Measurements from ENCODE around the gene ZNF385D. TPM values are rescaled to one million over a fixed set of nuclear protein-coding genes. Genes with fewer than 3 reads are reported as not detected.

The ZNF385D gene
- total RNA-seq, 1 experiment from 2014 or later, result not detected

DNA sequence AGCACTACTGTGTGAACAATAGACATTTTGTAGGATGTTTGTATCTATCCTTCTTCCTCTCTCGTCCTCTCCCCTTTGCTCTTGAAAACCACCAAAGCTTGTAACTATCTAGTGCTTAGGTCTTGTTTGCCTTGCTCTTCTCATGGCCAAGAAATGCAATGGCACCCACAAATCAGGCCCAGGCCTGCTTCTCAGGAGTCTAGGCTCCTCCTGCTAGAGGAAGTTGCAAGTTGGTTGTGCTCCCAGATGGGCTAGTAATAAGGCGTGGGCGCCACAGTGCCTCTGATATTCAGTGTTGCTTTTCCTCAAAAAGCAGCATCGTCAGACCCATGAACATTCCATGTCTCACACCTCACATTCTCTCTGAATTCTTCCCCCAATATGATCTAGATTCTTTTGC, 28.7 kb downstream of the ZNF385D start:
- no peak overlapping the region for H3K27ac ChIP-seq (ENCODE audit: low read depth, low read length, poor library complexity, severe bottlenecking)
- POLR2A ChIA-PET (ENCODE audit: low non-redundant PET), result no interaction called here
- CTCF ChIA-PET, result no interaction called here

DNA sequence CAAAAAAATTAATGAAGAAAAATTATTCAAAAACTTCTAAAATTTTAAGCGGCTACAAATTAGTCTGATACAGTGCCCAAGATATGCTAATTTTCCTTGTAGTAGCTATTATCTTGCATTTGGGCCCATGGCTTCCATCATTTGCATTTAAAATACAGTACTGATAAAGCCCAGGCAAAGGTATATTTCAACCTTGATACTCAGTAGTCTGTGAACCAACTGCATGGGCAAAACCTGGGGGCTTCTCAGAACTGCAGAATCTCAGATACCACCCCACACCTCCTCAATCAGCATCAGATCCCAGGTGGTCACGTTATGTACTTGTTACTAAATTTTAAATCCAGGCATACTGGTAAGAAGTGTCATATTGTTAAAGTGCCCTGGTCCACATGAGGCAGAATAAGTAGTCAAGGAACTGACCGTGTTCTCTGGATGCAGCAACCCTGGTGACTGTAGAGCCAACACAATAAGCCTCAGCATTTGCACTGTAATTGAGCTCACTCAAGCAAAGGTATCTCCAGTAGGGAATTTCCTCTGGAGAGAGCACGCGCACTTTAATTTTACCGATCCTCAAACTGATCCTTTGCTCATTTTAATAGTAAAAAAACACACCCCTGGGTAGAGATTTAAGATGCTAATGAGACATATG, 31.9 kb downstream of the ZNF385D start:
- no peaks in the 10 kb centered on the region for H3K36me3 ChIP-seq (ENCODE audit: insufficient read depth, low read length, poor library complexity, severe bottlenecking)
- H3K27ac ChIP-seq (ENCODE audit: low read depth, low read length, poor library complexity, severe bottlenecking), result no peak overlapping the region
- no peaks in the 10 kb centered on the region for H3K4me1 ChIP-seq (ENCODE audit: insufficient read depth, low read length, poor library complexity, severe bottlenecking)
- no peak for DNase-seq (ENCODE audit: low spot score)
- no peaks in the 10 kb centered on the region for H3K27me3 ChIP-seq (replicated peaks; ENCODE audit: insufficient read depth, low read depth, low read length, poor library complexity)
- CTCF ChIA-PET, result no interaction called here
- no peak overlapping the region for H3K4me3 ChIP-seq (ENCODE audit: low read depth, low read length, poor library complexity, severe bottlenecking)
- no TSS peak for BruUV-seq (replicated peaks)
- intact Hi-C loops (cut with micrococcal nuclease; ENCODE audit: unreplicated experiment), result no loop called here
- POLR2A ChIA-PET (ENCODE audit: low non-redundant PET), result no interaction called here
- TF ChIP-seq, protein P1, sequence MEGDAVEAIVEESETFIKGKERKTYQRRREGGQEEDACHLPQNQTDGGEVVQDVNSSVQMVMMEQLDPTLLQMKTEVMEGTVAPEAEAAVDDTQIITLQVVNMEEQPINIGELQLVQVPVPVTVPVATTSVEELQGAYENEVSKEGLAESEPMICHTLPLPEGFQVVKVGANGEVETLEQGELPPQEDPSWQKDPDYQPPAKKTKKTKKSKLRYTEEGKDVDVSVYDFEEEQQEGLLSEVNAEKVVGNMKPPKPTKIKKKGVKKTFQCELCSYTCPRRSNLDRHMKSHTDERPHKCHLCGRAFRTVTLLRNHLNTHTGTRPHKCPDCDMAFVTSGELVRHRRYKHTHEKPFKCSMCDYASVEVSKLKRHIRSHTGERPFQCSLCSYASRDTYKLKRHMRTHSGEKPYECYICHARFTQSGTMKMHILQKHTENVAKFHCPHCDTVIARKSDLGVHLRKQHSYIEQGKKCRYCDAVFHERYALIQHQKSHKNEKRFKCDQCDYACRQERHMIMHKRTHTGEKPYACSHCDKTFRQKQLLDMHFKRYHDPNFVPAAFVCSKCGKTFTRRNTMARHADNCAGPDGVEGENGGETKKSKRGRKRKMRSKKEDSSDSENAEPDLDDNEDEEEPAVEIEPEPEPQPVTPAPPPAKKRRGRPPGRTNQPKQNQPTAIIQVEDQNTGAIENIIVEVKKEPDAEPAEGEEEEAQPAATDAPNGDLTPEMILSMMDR (conservative IDR thresholded peaks at IDR 0.05; ENCODE audit: low read depth, low read length), result no peak
- TF ChIP-seq EZH2 (IDR thresholded peaks at IDR 0.05; ENCODE audit: borderline replicate concordance, low read depth, low read length, poor library complexity, severe bottlenecking), result no peak
- H3K9me3 ChIP-seq (ENCODE audit: low read depth, low read length, poor library complexity, severe bottlenecking), result peaks cover 33% of the 10 kb centered on the region

More for the DNA sequence above, 28.7 kb downstream of the ZNF385D start:
- H3K4me3 ChIP-seq (ENCODE audit: low read depth, low read length, poor library complexity, severe bottlenecking), result no peak overlapping the region
- no peak for TF ChIP-seq EZH2 (IDR thresholded peaks at IDR 0.05; ENCODE audit: borderline replicate concordance, low read depth, low read length, poor library complexity, severe bottlenecking)
- TF ChIP-seq, protein P1 (conservative IDR thresholded peaks at IDR 0.05; ENCODE audit: low read depth, low read length), result no peak
- H3K4me1 ChIP-seq (ENCODE audit: insufficient read depth, low read length, poor library complexity, severe bottlenecking), result no peaks in the 10 kb centered on the region
- H3K9me3 ChIP-seq (ENCODE audit: low read depth, low read length, poor library complexity, severe bottlenecking), result peaks cover 15% of the 10 kb centered on the region
- DNase-seq (ENCODE audit: low spot score), result no peak
- H3K27me3 ChIP-seq (replicated peaks; ENCODE audit: insufficient read depth, low read depth, low read length, poor library complexity), result no peaks in the 10 kb centered on the region
- BruUV-seq (replicated peaks), result no TSS peak
- no peaks in the 10 kb centered on the region for H3K36me3 ChIP-seq (ENCODE audit: insufficient read depth, low read length, poor library complexity, severe bottlenecking)
- intact Hi-C loops (cut with micrococcal nuclease; ENCODE audit: unreplicated experiment), result no loop called here

DNA sequence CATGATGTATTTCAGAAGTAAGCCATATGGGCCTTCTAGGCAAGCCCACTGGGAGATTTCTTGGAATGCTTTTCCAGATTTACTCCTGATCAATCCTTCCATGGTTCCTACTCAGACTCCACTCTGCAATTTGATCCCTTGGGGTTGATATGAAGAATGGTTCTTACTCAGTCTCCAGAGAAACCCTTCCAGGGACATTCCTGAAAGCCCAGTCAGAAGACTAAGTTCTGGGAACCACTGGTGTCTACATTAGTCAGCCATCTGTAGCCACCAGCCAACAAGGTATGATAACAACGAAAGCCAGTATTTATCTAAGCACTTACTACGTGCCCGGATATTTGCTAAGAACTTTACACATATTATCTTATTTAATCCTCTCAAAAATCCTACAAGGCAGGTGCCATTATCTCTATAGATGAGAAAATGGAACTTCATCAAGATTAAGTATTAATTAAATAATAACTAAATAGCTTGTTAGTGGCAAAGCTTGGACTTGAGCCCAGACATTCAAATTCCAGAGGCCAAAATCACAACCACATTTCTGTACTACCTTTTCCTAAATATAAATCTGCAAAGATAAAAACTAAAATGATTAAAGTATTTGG, 32.7 kb downstream of the ZNF385D start:
- H3K9me3 ChIP-seq (ENCODE audit: low read depth, low read length, poor library complexity, severe bottlenecking), result peaks cover 41% of the 10 kb centered on the region
- TF ChIP-seq, protein P1 (conservative IDR thresholded peaks at IDR 0.05; ENCODE audit: low read depth, low read length), result no peak
- no peaks in the 10 kb centered on the region for H3K27me3 ChIP-seq (replicated peaks; ENCODE audit: insufficient read depth, low read depth, low read length, poor library complexity)
- no peak overlapping the region for H3K27ac ChIP-seq (ENCODE audit: low read depth, low read length, poor library complexity, severe bottlenecking)
- H3K36me3 ChIP-seq (ENCODE audit: insufficient read depth, low read length, poor library complexity, severe bottlenecking), result no peaks in the 10 kb centered on the region
- POLR2A ChIA-PET (ENCODE audit: low non-redundant PET), result no interaction called here
- CTCF ChIA-PET, result no interaction called here
- no peak overlapping the region for H3K4me3 ChIP-seq (ENCODE audit: low read depth, low read length, poor library complexity, severe bottlenecking)
- no peaks in the 10 kb centered on the region for H3K4me1 ChIP-seq (ENCODE audit: insufficient read depth, low read length, poor library complexity, severe bottlenecking)
- no peak for DNase-seq (ENCODE audit: low spot score)
- intact Hi-C loops (cut with micrococcal nuclease; ENCODE audit: unreplicated experiment), result no loop called here
- no TSS peak for BruUV-seq (replicated peaks)
